BLaER1 (cell line): ENCODE results near the gene PSORS1C1.
"Not testable (repeated sequence)": the region's sequence is repeated elsewhere in the genome, so short reads cannot be mapped to it uniquely, and the experiment has no call there.

Experiments
- H3K27ac ChIP-seq: shearing (Covaris generic); formaldehyde crosslinking; 2 replicates; pipeline ENCODE4 v1.8.1; 2022
- H3K27me3 ChIP-seq: shearing (Covaris generic); formaldehyde crosslinking; 2 replicates; pipeline ENCODE4 v1.8.1; 2022
- H3K36me3 ChIP-seq: shearing (Covaris generic); formaldehyde crosslinking; 2 replicates; pipeline ENCODE4 v1.8.1; 2022
- H3K4me1 ChIP-seq: shearing (Covaris generic); formaldehyde crosslinking; 2 replicates; pipeline ENCODE4 v1.8.1; 2022
- H3K4me2 ChIP-seq: shearing (Covaris generic); formaldehyde crosslinking; 2 replicates; pipeline ENCODE4 v1.8.1; 2022
- H3K4me3 ChIP-seq: shearing (Covaris generic); formaldehyde crosslinking; 2 replicates; pipeline ENCODE4 v1.8.1; 2022
- H3K9ac ChIP-seq: shearing (Covaris generic); formaldehyde crosslinking; 2 replicates; pipeline ENCODE4 v1.8.1; 2022
- H3K9me3 ChIP-seq: shearing (Covaris generic); formaldehyde crosslinking; 2 replicates; pipeline ENCODE4 v1.8.1; 2022
- H4K20me1 ChIP-seq: shearing (Covaris generic); formaldehyde crosslinking; 2 replicates; pipeline ENCODE4 v1.8.1; 2022
- Cebpa-rat ChIP-seq: shearing (Covaris generic); IDR thresholded peaks from 2 replicates; pipeline ENCODE4 v1.8.1; 2022

PSORS1C1 gene, protein sequence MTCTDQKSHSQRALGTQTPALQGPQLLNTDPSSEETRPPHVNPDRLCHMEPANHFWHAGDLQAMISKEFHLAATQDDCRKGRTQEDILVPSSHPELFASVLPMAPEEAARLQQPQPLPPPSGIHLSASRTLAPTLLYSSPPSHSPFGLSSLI

DNA sequence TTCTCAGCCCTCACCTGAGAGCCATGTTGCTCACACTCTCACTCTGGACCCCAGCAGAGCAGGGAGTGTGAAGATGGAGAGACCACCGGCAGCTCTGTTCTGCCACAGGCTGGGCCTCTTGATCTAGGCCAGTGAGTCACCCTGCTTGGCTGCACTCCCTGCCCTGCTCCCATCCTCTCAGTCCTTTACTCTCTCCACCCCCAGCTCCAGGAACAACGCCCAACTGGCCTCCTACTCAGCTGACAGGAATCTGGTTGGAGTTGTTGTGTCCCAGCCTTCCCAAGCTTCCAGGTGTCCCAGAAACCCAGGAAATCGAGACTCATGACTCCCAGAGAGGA is at the start of gene PSORS1C1:
TSS of gene PSORS1C1 (plus strand) at position 260 of the 338 bp plus-strand sequence. CDS start 14,833 bp downstream, outside the sequence.
- no peaks in the 10 kb centered on the region for H3K4me1 ChIP-seq
- H3K27me3 ChIP-seq: no peaks in the 10 kb centered on the region
- no peaks in the 10 kb centered on the region for H3K9me3 ChIP-seq
- no peak for TF ChIP-seq Cebpa-rat
- H3K9ac ChIP-seq: no peak within 1 kb of the TSS
- no peaks in the 10 kb centered on the region for H3K36me3 ChIP-seq
- H3K27ac ChIP-seq: no peak within 1 kb of the TSS
- no peaks in the 10 kb centered on the region for H4K20me1 ChIP-seq
- no peak within 1 kb of the TSS for H3K4me2 ChIP-seq
- H3K4me3 ChIP-seq: no peak within 1 kb of the TSS

DNA sequence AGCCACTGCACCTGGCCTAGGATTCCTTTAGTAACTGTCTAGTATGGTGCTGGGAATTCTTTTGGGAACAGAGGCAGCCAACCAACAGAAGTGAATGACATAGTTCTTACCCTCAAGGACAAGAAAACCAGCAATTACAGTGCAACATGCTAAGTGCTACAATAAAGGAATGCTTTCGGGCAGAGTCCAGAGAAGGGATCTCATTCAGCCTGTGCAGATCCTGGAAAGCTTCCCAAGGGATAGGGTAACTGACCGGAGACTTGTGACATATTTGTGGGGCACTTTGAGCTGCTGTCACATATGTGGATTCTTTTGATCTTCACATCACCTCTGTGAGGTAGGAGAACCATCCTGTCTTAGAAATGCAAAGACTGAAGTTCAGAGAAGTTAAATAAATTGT is 49.0 kb upstream of the PSORS1C1 start:
- Histone ChIP-seq H3K4me2 (no peak overlapping the region), H4K20me1 (no peaks in the 10 kb centered on the region), H3K27ac (no peak overlapping the region), H3K4me3 (no peak overlapping the region), H3K27me3 (no peaks in the 10 kb centered on the region), H3K4me1 (no peaks in the 10 kb centered on the region), H3K36me3 (0 out of 2 replicates have a peak, but pooled peaks cover 10% of the 10 kb centered on the region), H3K9ac (no peak overlapping the region), H3K9me3 (no peaks in the 10 kb centered on the region)
- TF ChIP-seq Cebpa-rat: no peak

DNA sequence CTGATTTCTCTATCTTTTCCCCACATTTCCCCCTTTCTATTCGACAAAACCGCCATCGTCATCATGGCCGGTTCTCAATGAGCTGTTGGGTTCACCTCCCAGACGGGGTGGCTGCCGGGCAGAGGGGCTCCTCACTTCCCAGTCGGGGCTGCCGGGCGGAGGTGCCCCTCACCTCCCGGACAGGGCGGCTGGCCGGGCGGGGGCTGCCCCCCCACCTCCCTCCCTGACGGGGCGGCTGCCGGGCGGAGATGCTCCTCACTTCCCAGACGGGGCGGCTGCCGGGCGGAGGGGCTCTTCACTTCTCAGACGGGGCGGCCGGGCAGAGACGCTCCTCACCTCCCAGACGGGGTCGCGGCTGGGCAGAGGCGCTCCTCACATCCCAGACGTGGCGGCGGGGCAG is 47.6 kb upstream of the PSORS1C1 start:
- H3K9me3 ChIP-seq, H3K4me2 ChIP-seq, H3K4me1 ChIP-seq, H3K27ac ChIP-seq, H3K9ac ChIP-seq, H3K4me3 ChIP-seq, H4K20me1 ChIP-seq, H3K27me3 ChIP-seq, H3K36me3 ChIP-seq: not testable (repeated sequence)

- not testable (repeated sequence) for H4K20me1 ChIP-seq, H3K36me3 ChIP-seq, H3K27ac ChIP-seq, H3K4me2 ChIP-seq, H3K4me1 ChIP-seq, H3K9ac ChIP-seq, H3K27me3 ChIP-seq, H3K4me3 ChIP-seq, H3K9me3 ChIP-seq
These were observed 46.5 kb upstream of the PSORS1C1 start for GRCh38 chr6:31067891-31068668.

GRCh38 chr6:31068669-31069340 is 45.8 kb upstream of the PSORS1C1 start:
- Histone ChIP-seq H3K27ac (no peak overlapping the region), H3K4me1 (no peaks in the 10 kb centered on the region), H3K9ac (no peak overlapping the region), H3K4me2 (no peak overlapping the region), H4K20me1 (no peaks in the 10 kb centered on the region), H3K9me3 (no peaks in the 10 kb centered on the region), H3K27me3 (no peaks in the 10 kb centered on the region), H3K36me3 (0 out of 2 replicates have a peak, but pooled peaks cover 8% of the 10 kb centered on the region), H3K4me3 (no peak overlapping the region)
- no peak for TF ChIP-seq Cebpa-rat

DNA sequence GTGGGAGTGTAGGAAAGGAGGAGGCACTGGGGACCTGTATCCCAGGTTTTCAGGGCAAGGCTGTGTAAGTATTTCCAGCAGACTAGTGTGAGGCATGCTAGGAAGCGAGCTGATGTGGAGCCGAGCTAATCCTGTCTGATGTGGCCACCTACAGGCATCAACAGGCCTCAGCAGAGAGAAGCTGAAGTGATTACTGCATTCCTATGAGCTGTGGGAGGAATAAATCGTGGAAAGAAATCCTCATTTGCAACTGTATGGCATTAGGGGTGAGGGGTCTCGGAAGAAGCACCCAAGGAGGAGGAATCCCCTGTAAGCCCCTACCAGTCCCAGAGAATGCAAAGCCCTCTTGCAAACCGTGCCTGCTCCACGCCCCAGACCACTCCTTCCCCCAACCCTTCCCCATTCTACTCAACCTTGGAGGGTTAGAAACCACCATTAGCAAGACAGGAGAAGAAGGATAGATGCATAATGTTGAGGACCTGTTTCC is 43.8 kb upstream of the PSORS1C1 start:
- Histone ChIP-seq H3K27ac (no peak overlapping the region), H3K4me1 (no peaks in the 10 kb centered on the region), H3K4me2 (no peak overlapping the region), H3K36me3 (0 out of 2 replicates have a peak, but pooled peaks cover under 1% of the 10 kb centered on the region), H3K4me3 (no peak overlapping the region), H3K9me3 (no peaks in the 10 kb centered on the region), H3K27me3 (no peaks in the 10 kb centered on the region), H3K9ac (no peak overlapping the region), H4K20me1 (no peaks in the 10 kb centered on the region)
- TF ChIP-seq Cebpa-rat: no peak

- H3K4me2 ChIP-seq: no peak overlapping the region
- no peak overlapping the region for H3K9ac ChIP-seq
- no peaks in the 10 kb centered on the region for H3K27me3 ChIP-seq
- no peaks in the 10 kb centered on the region for H4K20me1 ChIP-seq
- no peak for TF ChIP-seq Cebpa-rat
- H3K4me1 ChIP-seq: peaks cover 11% of the 10 kb centered on the region
- no peak overlapping the region for H3K27ac ChIP-seq
- H3K4me3 ChIP-seq: no peak overlapping the region
- H3K9me3 ChIP-seq: no peaks in the 10 kb centered on the region
- no peaks in the 10 kb centered on the region for H3K36me3 ChIP-seq
These were observed 40.2 kb upstream of the PSORS1C1 start for GRCh38 chr6:31074401-31074800.

- no peaks in the 10 kb centered on the region for H3K27me3 ChIP-seq
- no peak overlapping the region for H3K4me3 ChIP-seq
- H3K4me1 ChIP-seq: peaks cover 19% of the 10 kb centered on the region
- TF ChIP-seq Cebpa-rat: no peak
- no peak overlapping the region for H3K4me2 ChIP-seq
- H3K9ac ChIP-seq: no peak overlapping the region
- no peaks in the 10 kb centered on the region for H3K36me3 ChIP-seq
- H4K20me1 ChIP-seq: no peaks in the 10 kb centered on the region
- no peaks in the 10 kb centered on the region for H3K9me3 ChIP-seq
- no peak overlapping the region for H3K27ac ChIP-seq
These were observed 39.1 kb upstream of the PSORS1C1 start for GRCh38 chr6:31075528-31075927.

- Histone ChIP-seq H3K4me1 (peaks cover 19% of the 10 kb centered on the region), H3K9me3 (no peaks in the 10 kb centered on the region), H3K4me2 (peak overlapping the region; percentile 22; the same call in 1 of the 2 replicates), H3K36me3 (no peaks in the 10 kb centered on the region), H3K9ac (no peak overlapping the region), H4K20me1 (no peaks in the 10 kb centered on the region), H3K27ac (no peak overlapping the region), H3K4me3 (no peak overlapping the region), H3K27me3 (no peaks in the 10 kb centered on the region)
- TF ChIP-seq Cebpa-rat: no peak
These were observed 38.0 kb upstream of the PSORS1C1 start for GRCh38 chr6:31076611-31077010.

DNA sequence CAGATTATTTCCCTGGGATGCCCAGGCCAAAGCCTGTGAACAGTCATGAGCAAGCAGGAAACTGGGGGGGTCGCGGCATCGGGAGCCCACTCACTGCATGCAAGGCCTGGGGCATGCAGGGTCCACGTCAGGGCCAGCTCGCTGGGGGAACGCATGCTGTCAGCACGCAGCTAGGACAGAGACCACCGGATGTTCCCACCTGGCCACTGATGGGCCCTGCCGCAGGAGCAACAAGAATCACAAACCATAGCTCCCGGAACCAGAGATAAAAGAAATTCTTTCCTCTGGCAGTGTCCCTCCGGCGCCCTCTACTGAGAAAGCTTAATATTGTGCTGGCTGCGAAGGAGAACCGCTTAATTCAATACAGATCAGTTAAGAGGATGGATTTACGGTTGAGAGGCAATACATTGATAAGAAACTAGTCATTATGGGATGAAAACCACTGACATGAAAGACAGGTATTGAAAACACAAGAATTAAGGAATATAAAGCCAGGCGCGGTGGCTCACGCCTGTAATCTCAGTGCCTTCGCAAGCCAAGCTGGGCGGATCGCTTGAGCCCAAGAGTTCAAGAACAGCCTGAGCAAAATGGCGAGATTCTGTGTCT is 34.8 kb upstream of the PSORS1C1 start:
- Histone ChIP-seq H3K4me2 (peak overlapping the region; percentile 85), H3K27ac (0 out of 2 replicates have a peak overlapping the region, but pooled peaks have one; percentile 49), H4K20me1 (no peaks in the 10 kb centered on the region), H3K9me3 (no peaks in the 10 kb centered on the region), H3K9ac (0 out of 2 replicates have a peak overlapping the region, but pooled peaks have one; percentile 42), H3K36me3 (no peaks in the 10 kb centered on the region), H3K4me3 (peak overlapping the region; percentile 62), H3K27me3 (no peaks in the 10 kb centered on the region), H3K4me1 (peaks cover 39% of the 10 kb centered on the region)
- TF ChIP-seq Cebpa-rat: no peak
